C4-2B (cell line): ENCODE measurements around the gene PPP2R5C.
A peak's percentile ranks its signal among the peaks of the same experiment; 100 is the strongest.

Experiments
- H3K27ac ChIP-seq: fragments of 450-650 bp; 2 replicates; pipeline ENCODE4 v1.5.1; 2017
- ZFX ChIP-seq: fragments of 450-650 bp; IDR thresholded peaks from 2 replicates; pipeline ENCODE4 v1.6.1; 2017
- TF ChIP-seq, protein P1 (sequence below): fragments of 450-650 bp; conservative IDR thresholded peaks from 2 replicates; pipeline ENCODE4 v1.5.1; 2017; ENCODE audit warnings: mild to moderate bottlenecking

PPP2R5C gene

GRCh38 chr14:101937926-101938767 is 176.6 kb downstream of the PPP2R5C start:
- no peak for TF ChIP-seq ZFX
- TF ChIP-seq, protein P1, sequence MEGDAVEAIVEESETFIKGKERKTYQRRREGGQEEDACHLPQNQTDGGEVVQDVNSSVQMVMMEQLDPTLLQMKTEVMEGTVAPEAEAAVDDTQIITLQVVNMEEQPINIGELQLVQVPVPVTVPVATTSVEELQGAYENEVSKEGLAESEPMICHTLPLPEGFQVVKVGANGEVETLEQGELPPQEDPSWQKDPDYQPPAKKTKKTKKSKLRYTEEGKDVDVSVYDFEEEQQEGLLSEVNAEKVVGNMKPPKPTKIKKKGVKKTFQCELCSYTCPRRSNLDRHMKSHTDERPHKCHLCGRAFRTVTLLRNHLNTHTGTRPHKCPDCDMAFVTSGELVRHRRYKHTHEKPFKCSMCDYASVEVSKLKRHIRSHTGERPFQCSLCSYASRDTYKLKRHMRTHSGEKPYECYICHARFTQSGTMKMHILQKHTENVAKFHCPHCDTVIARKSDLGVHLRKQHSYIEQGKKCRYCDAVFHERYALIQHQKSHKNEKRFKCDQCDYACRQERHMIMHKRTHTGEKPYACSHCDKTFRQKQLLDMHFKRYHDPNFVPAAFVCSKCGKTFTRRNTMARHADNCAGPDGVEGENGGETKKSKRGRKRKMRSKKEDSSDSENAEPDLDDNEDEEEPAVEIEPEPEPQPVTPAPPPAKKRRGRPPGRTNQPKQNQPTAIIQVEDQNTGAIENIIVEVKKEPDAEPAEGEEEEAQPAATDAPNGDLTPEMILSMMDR: no peak
- H3K27ac ChIP-seq: no peak overlapping the region

DNA sequence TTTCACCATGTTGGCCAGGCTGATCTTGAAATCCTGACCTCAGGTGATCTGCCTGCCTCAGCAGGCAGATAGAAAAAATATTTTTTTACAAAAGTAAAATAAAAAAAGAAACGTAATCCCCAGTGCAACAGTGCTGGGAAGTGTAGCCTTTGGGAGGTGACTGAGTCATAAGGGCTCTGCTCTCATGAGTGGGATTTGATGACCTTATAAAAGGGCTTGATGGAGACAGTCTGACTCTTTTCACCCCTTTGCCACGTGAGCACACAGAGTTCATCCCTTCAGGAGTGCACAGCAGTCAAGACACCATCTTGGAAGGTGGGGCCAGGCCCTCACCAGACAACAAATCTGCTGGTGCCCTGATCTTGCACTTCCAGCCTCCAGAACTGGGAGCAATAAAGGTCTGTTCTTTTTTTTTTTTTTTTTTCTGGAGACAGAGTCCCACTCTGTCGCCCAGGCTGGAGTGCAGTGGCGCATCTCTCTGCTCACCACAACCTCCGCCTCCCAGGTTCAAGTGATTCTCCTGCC is 178.2 kb downstream of the PPP2R5C start:
- no peak for TF ChIP-seq ZFX
- TF ChIP-seq, protein P1: no peak
- no peak overlapping the region for H3K27ac ChIP-seq

DNA sequence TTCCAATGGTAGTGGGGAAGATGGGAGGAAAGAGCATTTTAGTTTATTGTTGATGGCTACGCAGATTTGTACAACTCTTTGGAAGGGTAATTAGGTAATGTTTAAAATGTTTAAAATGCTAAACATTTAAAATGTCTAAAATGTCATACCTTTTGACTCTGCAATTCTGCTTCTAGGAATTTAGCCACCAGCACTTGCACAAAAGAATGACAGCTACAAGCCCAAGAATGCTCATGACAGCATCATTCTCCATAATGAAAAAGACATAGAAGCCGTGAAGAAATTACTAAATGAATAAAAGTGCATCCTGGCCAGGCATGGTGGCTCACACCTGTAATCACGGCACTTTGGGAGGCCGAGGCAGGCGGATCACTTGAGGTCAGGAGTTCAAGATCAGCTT is 182.9 kb downstream of the PPP2R5C start:
- no peak for TF ChIP-seq ZFX
- TF ChIP-seq, protein P1: no peak

DNA sequence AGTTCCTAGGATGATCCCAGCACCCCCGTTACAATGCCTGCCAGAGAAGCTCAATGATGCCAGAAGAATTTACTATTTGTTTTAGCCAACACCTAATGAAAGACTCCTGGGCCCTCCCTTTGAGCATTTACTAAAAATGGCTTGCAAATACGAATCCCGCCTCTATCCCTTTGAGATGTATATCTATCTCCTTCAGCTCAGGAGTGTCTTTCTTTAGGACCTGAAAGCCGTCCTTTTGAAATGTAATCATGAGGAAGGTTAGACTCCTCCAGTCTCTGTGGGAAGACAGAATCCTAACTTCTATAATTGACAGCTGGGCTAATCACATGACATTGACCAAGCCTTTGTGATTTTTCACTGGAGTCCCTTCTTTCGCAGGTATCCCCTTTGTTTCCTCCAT is 183.7 kb downstream of the PPP2R5C start:
- no peak overlapping the region for H3K27ac ChIP-seq
- TF ChIP-seq, protein P1: no peak
- TF ChIP-seq ZFX: no peak

More for the DNA sequence above, 182.9 kb downstream of the PPP2R5C start:
- H3K27ac ChIP-seq: no peak overlapping the region

- H3K27ac ChIP-seq: peak overlapping the region; percentile 94
These were observed 186.0 kb downstream of the PPP2R5C start for GRCh38 chr14:101947577-101947903.

GRCh38 chr14:101947904-101948665 is 186.6 kb downstream of the PPP2R5C start:
- peak overlapping the region; percentile 94 for H3K27ac ChIP-seq
- no peak for TF ChIP-seq ZFX
- TF ChIP-seq, protein P1: no peak

More at GRCh38 chr14:101947577-101947903, 186.0 kb downstream of the PPP2R5C start:
- peak; percentile 50; the same call in 1 of the 2 replicates for TF ChIP-seq ZFX
- TF ChIP-seq, protein P1: no peak

DNA sequence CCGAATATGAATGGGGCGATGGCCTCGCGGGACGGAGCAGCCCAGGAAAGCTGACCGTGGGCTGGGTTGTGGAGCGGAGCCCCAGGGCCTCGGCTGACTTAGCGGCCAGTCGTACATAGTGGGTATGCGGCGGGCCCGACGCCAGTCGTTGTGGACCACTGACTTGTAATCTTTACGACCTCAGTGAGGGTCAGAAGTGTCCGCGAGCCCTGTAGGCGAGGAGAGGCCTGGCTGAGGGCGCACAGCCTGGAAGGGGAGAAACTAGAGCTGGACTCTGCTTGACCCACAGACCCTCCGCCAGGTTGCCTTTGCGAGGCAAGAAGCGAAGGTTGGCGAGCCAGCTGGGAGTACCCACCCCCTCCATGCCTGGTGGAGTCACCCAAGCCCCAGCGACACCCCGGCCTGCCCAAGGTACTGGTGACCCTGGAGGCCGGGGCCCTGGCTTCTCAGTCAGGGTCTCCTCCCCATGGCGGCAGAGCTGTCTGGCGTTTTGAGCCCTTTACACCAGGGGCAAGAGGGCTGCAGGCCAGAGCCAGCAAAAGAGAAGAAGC is 187.2 kb downstream of the PPP2R5C start:
- TF ChIP-seq ZFX: peak; percentile 72; the same call in 1 of the 2 replicates
- TF ChIP-seq, protein P1: no peak
- peak overlapping the region; percentile 94 for H3K27ac ChIP-seq
